ENCODE results near the gene TPSG1.

TPSG1 gene

GRCh38 chr16:1224558-1224957, 510 bp downstream of the TPSG1 start:
- H4K20me1 ChIP-seq (ENCODE audit: low read depth, low read length): no peaks in the 10 kb centered on the region
- no peaks in the 10 kb centered on the region for H3K79me2 ChIP-seq (ENCODE audit: insufficient read depth, low read length)
- H3F3A ChIP-seq (ENCODE audit: insufficient read depth): no peaks in the 10 kb centered on the region
- no peaks in the 10 kb centered on the region for H3K36me3 ChIP-seq (ENCODE audit: low read length)
- no peak overlapping the region for H3K27ac ChIP-seq (ENCODE audit: low read depth, low read length)
- H3K9me2 ChIP-seq (replicated peaks; ENCODE audit: insufficient read depth, low read length): no peaks in the 10 kb centered on the region
- TF ChIP-seq EZH2phosphoT487 (conservative IDR thresholded peaks at IDR 0.05; ENCODE audit: low read length): no peak
- TF ChIP-seq, protein P1, sequence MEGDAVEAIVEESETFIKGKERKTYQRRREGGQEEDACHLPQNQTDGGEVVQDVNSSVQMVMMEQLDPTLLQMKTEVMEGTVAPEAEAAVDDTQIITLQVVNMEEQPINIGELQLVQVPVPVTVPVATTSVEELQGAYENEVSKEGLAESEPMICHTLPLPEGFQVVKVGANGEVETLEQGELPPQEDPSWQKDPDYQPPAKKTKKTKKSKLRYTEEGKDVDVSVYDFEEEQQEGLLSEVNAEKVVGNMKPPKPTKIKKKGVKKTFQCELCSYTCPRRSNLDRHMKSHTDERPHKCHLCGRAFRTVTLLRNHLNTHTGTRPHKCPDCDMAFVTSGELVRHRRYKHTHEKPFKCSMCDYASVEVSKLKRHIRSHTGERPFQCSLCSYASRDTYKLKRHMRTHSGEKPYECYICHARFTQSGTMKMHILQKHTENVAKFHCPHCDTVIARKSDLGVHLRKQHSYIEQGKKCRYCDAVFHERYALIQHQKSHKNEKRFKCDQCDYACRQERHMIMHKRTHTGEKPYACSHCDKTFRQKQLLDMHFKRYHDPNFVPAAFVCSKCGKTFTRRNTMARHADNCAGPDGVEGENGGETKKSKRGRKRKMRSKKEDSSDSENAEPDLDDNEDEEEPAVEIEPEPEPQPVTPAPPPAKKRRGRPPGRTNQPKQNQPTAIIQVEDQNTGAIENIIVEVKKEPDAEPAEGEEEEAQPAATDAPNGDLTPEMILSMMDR (IDR thresholded peaks at IDR 0.05; ENCODE audit: insufficient read depth, low read length, poor library complexity, severe bottlenecking): no peak
- no peak overlapping the region for H3K4me2 ChIP-seq (ENCODE audit: low read depth, low read length, poor library complexity, severe bottlenecking)
- H3K9me3 ChIP-seq (ENCODE audit: insufficient read depth, low read length): no peaks in the 10 kb centered on the region
- no peak overlapping the region for H3K4me3 ChIP-seq (ENCODE audit: insufficient read depth, low read length, poor library complexity, severe bottlenecking)
- H3K27me3 ChIP-seq (ENCODE audit: low read length): no peaks in the 10 kb centered on the region
- H2AFZ ChIP-seq (ENCODE audit: low read depth, low read length, severe bottlenecking): no peak overlapping the region
- H3K9ac ChIP-seq (ENCODE audit: low read length): no peak overlapping the region

GRCh38 chr16:1223355-1224214, 1.5 kb downstream of the TPSG1 start:
- no peak overlapping the region for H3K9ac ChIP-seq (ENCODE audit: low read length)
- H4K20me1 ChIP-seq (ENCODE audit: low read depth, low read length): no peaks in the 10 kb centered on the region
- no peak for TF ChIP-seq EZH2phosphoT487 (conservative IDR thresholded peaks at IDR 0.05; ENCODE audit: low read length)
- TF ChIP-seq, protein P1 (IDR thresholded peaks at IDR 0.05; ENCODE audit: insufficient read depth, low read length, poor library complexity, severe bottlenecking): no peak
- no peaks in the 10 kb centered on the region for H3K27me3 ChIP-seq (ENCODE audit: low read length)
- no peak overlapping the region for H3K27ac ChIP-seq (ENCODE audit: low read depth, low read length)
- H3F3A ChIP-seq (ENCODE audit: insufficient read depth): no peaks in the 10 kb centered on the region
- H3K79me2 ChIP-seq (ENCODE audit: insufficient read depth, low read length): no peaks in the 10 kb centered on the region
- no peak overlapping the region for H3K4me3 ChIP-seq (ENCODE audit: insufficient read depth, low read length, poor library complexity, severe bottlenecking)
- H3K9me2 ChIP-seq (replicated peaks; ENCODE audit: insufficient read depth, low read length): no peaks in the 10 kb centered on the region
- H3K4me2 ChIP-seq (ENCODE audit: low read depth, low read length, poor library complexity, severe bottlenecking): no peak overlapping the region
- H2AFZ ChIP-seq (ENCODE audit: low read depth, low read length, severe bottlenecking): no peak overlapping the region
- no peaks in the 10 kb centered on the region for H3K36me3 ChIP-seq (ENCODE audit: low read length)
- H3K9me3 ChIP-seq (ENCODE audit: insufficient read depth, low read length): no peaks in the 10 kb centered on the region

- Histone ChIP-seq H3K27me3 (ENCODE audit: low read length) (no peaks in the 10 kb centered on the region), H2AFZ (ENCODE audit: low read depth, low read length, severe bottlenecking) (no peak overlapping the region), H3K79me2 (ENCODE audit: insufficient read depth, low read length) (no peaks in the 10 kb centered on the region), H3K9me2 (replicated peaks; ENCODE audit: insufficient read depth, low read length) (no peaks in the 10 kb centered on the region), H4K20me1 (ENCODE audit: low read depth, low read length) (no peaks in the 10 kb centered on the region), H3K4me2 (ENCODE audit: low read depth, low read length, poor library complexity, severe bottlenecking) (no peak overlapping the region), H3K27ac (ENCODE audit: low read depth, low read length) (no peak overlapping the region), H3K9ac (ENCODE audit: low read length) (no peak overlapping the region), H3K9me3 (ENCODE audit: insufficient read depth, low read length) (no peaks in the 10 kb centered on the region), H3K36me3 (ENCODE audit: low read length) (no peaks in the 10 kb centered on the region), H3K4me3 (ENCODE audit: insufficient read depth, low read length, poor library complexity, severe bottlenecking) (no peak overlapping the region), H3F3A (ENCODE audit: insufficient read depth) (no peaks in the 10 kb centered on the region)
- no peak for TF ChIP-seq EZH2phosphoT487 (conservative IDR thresholded peaks at IDR 0.05; ENCODE audit: low read length)
- TF ChIP-seq, protein P1 (IDR thresholded peaks at IDR 0.05; ENCODE audit: insufficient read depth, low read length, poor library complexity, severe bottlenecking): no peak
These were observed 2.3 kb downstream of the TPSG1 start for GRCh38 chr16:1222553-1223354.

All from SU-DHL-6 (cell line).